ENCODE data around the gene CCDC177.
"Not testable (repeated sequence)": the region's sequence is repeated elsewhere in the genome, so short reads cannot be mapped to it uniquely, and the experiment has no call there.

The CCDC177 gene

GRCh38 chr14:69599431-69599830 is 24.8 kb upstream of the CCDC177 start:
- DNase-seq, result not testable (repeated sequence)

GRCh38 chr14:69595336-69595735 is 20.7 kb upstream of the CCDC177 start:
- no peak for DNase-seq

- DNase-seq, result no peak
These were observed 20.2 kb upstream of the CCDC177 start for GRCh38 chr14:69594846-69595245.

GRCh38 chr14:69593018-69593677 is 18.5 kb upstream of the CCDC177 start:
- DNase-seq, result no peak

GRCh38 chr14:69591317-69591716 is 16.6 kb upstream of the CCDC177 start:
- DNase-seq, result no peak

DNA sequence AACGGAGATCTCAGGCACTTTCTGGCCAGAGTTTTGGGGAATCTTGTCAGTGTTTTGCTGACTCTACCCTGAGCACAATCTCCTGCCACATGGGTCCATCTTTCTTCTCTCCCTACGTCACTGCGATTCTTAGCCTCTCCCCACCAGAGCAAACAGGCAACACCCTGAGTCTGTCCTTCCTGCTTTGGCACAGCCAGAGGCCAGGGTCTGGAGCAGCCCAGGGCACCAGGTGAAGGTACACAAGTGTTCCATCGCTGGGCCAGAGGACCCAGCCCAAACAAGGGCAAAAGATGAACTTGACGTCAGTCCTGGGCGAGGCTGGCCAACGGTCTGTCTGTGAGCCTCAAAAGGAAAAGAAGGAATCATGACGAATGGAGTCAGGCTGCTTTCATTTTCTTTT is 12.7 kb upstream of the CCDC177 start:
- no peak for DNase-seq

DNA sequence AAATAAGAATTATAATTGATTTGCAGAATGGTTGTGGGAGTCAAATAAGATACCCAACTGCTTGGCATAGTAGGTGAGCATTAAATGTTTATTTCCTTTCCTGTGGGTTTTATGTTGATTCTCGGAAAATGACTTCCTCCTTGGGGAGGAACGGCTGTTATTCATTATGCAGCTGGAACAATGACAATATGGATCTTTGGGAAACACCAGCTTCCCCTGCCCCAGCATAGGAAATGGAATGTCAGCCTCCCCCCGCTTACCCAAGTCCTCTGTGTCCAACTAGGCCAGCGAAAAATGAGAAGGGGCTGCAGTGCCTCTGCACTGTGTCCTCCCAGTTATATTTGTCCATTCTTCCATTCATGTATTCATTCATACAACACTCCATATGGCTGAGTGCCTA is 11.7 kb upstream of the CCDC177 start:
- no peak for DNase-seq

GRCh38 chr14:69584389-69584788 is 9.7 kb upstream of the CCDC177 start:
- DNase-seq, result no peak

DNA sequence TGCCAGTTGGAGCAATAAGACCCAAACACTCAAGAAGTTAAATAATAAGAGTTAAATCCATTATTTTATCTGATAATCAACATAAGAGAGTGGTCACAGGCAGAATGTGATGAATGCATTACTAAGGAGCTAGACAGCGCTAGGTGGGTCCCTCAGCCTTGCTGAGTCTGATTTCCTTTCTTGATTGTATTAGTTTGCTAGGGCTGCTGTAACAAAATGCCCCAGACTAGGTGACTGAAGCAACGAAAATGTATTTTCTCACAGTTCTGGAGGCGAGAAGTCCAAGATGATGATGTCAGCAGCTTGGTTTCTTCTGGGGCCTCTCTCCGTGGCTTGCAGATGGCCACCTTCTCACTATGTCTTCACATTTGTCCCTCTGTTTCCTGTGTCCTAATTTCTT is 8.2 kb upstream of the CCDC177 start:
- no peak for DNase-seq

GRCh38 chr14:69582212-69582611 is 7.5 kb upstream of the CCDC177 start:
- DNase-seq, result no peak

GRCh38 chr14:69581316-69581935 is 6.8 kb upstream of the CCDC177 start:
- no peak for DNase-seq

DNA sequence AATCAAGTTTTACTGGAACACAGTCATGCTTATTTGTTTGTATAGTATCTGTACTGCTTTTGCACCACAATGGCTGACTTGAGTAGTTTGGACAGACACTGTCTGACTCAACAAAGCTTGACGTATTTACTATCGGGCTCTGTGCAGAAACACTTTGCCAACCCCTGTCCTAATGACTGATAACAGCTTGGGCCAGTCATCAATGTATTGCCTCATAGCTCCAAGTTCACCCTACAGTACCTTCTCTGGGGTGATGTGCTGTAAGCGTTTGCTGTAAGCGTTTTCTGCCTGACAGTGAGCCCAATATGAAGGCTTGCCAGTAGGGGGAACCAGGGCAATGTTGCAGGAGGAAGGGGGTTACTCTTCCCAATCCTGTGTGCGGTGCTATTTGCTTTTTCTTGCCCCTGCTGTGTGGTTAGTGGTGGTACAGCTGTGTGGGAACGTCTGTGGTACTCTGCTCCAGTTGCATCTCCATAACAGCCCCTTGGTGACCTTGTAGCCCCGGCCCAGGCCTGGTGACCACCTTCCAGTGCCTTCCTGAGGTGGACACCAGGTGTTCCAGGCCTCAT is 5.4 kb upstream of the CCDC177 start:
- DNase-seq, result no peak

DNA sequence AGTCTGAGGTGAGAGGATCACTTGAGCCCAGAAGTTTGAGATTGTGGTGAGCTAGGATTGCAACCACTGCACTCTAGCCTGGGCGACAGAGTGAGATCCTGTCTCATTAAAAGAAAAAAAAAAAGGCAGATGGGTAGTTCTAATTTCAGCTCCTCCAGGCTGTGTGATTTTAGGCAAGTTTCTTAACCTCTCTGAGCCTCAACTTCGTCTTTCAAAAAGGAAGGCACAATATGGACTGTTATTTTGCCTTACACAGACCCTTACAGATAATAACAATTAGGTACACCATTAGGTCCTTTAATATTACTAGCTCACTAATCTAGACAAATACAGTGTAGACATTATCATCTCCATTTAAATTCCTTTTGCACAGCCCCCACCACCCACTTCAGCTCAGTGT is 4.8 kb upstream of the CCDC177 start:
- DNase-seq, result no peak

DNA sequence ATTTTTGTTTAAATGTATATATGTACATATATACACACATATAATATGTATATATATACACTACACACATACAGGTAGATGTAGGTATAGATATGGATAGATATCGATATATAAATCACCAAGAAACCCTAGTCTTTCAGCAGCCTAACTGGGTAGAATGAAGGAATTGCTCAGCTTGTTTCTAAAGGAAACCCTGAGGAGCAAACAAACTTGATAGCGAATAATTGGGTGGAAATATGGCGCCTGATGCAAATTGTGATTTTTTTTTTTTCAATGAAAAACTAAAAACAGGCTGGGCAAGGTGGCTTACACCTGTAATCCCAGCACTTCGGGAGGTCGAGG is 254 bp upstream of the CCDC177 start:
- no peak for DNase-seq

DNA sequence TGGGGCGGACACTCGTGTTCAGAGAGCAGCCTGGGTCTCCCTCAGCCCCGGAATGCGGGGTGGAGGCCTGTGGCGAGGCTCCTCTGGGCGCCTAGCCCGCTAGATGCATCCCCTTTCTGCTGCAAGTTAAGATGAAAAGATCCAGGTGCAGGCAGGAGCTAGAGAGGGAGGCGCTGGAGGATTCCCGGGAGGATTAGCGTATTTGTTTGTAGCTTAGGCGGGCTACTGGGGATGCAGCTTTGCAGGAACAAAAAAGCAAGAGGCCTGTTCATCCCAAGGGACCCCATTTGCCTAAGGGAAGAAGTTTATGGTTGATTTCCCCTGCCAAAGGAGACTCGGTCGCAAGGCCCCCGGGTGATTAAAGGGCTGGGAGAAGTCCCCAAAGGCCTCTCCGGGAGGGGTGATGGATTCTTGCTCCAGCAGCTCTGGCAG is 824 bp downstream of the CCDC177 start:
- no peak for DNase-seq

DNA sequence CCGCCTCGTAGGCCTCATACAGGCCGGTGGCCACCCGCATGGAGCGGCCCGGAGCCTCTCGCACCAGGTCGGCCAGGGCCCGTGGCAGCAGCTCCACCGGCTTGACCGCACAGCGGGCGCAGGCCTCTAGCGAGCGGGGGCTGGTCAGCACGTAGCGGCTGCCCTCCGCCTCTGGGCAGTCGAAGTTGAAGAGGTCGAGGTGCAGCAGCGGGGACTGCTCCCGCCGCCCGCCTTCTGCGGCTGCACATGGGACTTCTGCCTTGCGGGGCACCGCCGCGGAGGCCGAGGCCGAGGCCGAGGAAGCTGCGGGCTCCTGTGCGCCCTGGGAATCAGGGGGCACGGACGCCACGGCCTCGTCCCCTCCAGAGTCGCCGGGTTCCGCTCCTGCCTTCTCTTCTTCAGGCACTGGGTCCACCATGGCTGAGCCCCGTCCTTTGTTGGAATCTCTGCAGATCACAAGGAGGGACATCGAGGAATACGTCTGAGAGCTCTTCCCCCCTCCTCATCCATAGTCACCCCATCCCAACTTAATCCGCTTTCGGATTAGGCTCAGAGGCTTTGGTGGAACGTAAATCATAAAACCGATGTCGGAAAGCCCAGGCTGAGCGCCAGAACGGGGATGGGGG is 1.4 kb downstream of the CCDC177 start:
- DNase-seq, result no peak

DNA sequence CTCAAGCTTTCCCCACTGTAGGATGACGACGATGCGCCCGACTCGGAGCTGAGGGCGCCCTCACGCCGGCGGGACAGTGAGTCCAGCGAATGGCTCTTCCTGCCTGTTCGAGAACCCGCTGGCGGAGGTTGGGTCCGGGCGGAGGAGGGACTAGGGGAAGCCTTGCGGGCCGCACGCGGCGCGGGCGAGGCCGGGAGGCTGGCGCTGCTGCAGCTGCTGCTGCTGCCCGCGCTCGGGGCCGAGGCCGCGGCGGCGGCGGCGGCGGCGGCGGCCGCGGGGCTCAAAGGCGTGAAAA is 1.9 kb downstream of the CCDC177 start:
- DNase-seq, result no peak

GRCh38 chr14:69572030-69572840 is 2.4 kb downstream of the CCDC177 start:
- DNase-seq, result no peak

GRCh38 chr14:69571449-69572029 is 3.1 kb downstream of the CCDC177 start:
- DNase-seq, result no peak

DNA sequence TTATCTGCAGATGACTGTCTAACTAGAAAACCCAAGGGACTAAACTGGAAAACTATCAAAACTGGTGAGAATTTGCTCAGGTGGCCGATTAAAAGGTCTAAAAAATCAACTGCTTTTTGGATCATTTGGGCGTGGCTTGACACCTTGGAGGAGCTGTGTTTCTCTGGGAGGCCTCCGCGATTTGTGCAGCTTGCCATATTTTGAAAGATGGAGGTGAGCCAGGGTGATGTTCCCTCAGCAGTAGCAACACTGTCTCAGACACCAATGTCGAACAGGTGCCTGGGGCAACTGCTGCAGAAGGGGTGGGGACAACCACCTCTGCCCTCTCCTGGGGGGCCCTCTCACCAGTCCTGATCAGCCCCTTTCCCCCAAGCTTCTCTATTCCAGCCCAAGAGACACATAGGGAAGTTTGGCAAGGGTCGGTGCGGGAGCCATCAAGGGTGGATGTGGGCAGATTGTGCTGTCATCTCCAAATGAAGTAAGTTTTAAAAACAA is 3.8 kb downstream of the CCDC177 start:
- DNase-seq, result no peak

DNA sequence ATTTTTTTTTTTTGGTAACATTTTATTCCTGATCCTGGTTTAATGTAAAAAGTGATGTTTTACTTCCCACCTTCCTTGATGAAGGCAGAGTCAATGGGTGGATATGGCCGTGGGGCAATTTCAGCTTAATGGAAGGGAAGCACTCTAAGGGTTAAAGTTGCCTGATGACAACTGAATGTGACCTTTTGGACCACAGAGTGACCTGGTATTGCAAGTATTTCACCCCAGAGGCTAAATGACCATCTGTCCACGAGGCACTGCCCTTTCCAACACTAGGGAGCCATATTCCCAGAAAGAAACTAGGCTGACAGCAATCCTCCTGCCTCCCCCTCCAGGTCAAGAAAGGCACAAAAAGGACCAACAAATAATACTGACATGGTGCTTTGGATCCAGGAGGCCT is 4.8 kb downstream of the CCDC177 start:
- DNase-seq, result no peak

DNA sequence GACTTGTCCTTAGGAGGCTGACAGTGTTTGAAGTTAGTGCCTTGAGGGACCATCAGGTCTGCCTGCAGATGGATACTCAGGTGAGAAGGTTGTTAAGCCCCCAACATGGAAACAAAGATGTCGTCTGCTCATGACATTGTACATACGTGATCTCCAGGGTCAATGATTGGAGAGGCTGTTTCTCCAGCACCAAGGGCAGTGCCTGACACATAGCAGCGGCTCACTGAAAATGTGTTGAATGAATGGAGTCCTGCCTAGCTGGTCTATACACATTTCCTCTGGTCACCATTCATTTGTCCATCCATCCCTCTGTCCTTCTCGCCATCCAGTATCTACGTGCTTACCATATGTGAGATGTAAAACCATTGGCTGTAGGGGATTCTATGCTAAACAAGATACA is 7.1 kb downstream of the CCDC177 start:
- DNase-seq, result no peak

GRCh38 chr14:69561893-69562292 is 12.8 kb downstream of the CCDC177 start:
- no peak for DNase-seq
